ENCODE data around the gene MFSD11. TPM values are rescaled to one million over a fixed set of nuclear protein-coding genes. Genes with fewer than 3 reads are reported as not detected.
"Not testable (repeated sequence)": the region's sequence is repeated elsewhere in the genome, so short reads cannot be mapped to it uniquely, and the experiment has no call there.

MFSD11 gene
- total and polyA plus RNA-seq, 5 experiments from 2014 or later = 18.1 to 30.4 (median 23.6) TPM

- Mint-ChIP-seq H3K4me3 (peak overlapping the region in 6 of 10 donors; percentile 1 to 52 (median 24)), H3K9me3 (no peaks in the 10 kb centered on the region), H3K27ac (peak overlapping the region in 9 of 10 donors; percentile 4 to 86 (median 43)), H3K4me1 (peaks cover 0 to 8% (median 2%) of the 10 kb centered on the region in 4 donors), H3K27me3 (no peaks in the 10 kb centered on the region), H3K36me3 (no peaks in the 10 kb centered on the region)
- POLR2A ChIA-PET = interaction anchor here (0.6 kb wide), 1 partner anchor 144 kb away, joined by 3 read pairs; no protein-coding TSS in a partner anchor
- DNase-seq = peak in 1 of 10 donors; percentile 62
- ATAC-seq = peak; percentile 56 to 77
These were observed 37.1 kb upstream of the MFSD11 start for GRCh38 chr17:76700617-76701470.

- ATAC-seq = no peak
- POLR2A ChIA-PET = interaction anchor here (0.6 kb wide), 1 partner anchor 145 kb away, joined by 3 read pairs; no protein-coding TSS in a partner anchor
- no peaks in the 10 kb centered on the region for H3K27me3 Mint-ChIP-seq
- no peak overlapping the region for H3K4me3 Mint-ChIP-seq
- peaks cover 0 to 7% (median 1%) of the 10 kb centered on the region in 4 donors for H3K4me1 Mint-ChIP-seq
- peak in 1 of 10 donors; percentile 16 for DNase-seq
- H3K36me3 Mint-ChIP-seq = no peaks in the 10 kb centered on the region
- H3K9me3 Mint-ChIP-seq = no peaks in the 10 kb centered on the region
- peak overlapping the region in 3 of 10 donors; percentile 25 to 74 (median 71) for H3K27ac Mint-ChIP-seq
These were observed 36.4 kb upstream of the MFSD11 start for GRCh38 chr17:76701471-76701967.

- ATAC-seq (no peak), DNase-seq (peak in 1 of 10 donors; percentile 14)
- Mint-ChIP-seq H3K9me3 (no peaks in the 10 kb centered on the region), H3K4me1 (peaks cover 0 to 4% (median 0%) of the 10 kb centered on the region in 4 donors), H3K36me3 (no peaks in the 10 kb centered on the region), H3K27ac (peak overlapping the region in 2 of 10 donors; percentile 6 to 25), H3K4me3 (no peak overlapping the region), H3K27me3 (no peaks in the 10 kb centered on the region)
- POLR2A ChIA-PET = interaction anchor here (0.6 kb wide), 1 partner anchor 146 kb away, joined by 3 read pairs; no protein-coding TSS in a partner anchor
These were observed 35.8 kb upstream of the MFSD11 start for GRCh38 chr17:76702076-76702475.

- DNase-seq (no peak), ATAC-seq (no peak)
- Mint-ChIP-seq H3K4me3 (no peak overlapping the region), H3K36me3 (no peaks in the 10 kb centered on the region), H3K4me1 (peaks cover 0 to 4% (median 0%) of the 10 kb centered on the region in 4 donors), H3K27ac (peak overlapping the region in 2 of 10 donors; percentile 44 to 62), H3K9me3 (no peaks in the 10 kb centered on the region), H3K27me3 (no peaks in the 10 kb centered on the region)
- POLR2A ChIA-PET = interaction anchor here (1.0 kb wide), 1 partner anchor 35 kb away, joined by 3 read pairs; the partner anchor contains the start of gene MFSD11
These were observed 34.8 kb upstream of the MFSD11 start for GRCh38 chr17:76702941-76703637.

GRCh38 chr17:76704805-76705204, 33.1 kb upstream of the MFSD11 start:
- DNase-seq (peak in 1 of 10 donors; percentile 9), ATAC-seq (no peak)
- Mint-ChIP-seq H3K27ac (no peak overlapping the region), H3K36me3 (no peaks in the 10 kb centered on the region), H3K4me1 (peaks cover 0 to 10% (median 1%) of the 10 kb centered on the region in 4 donors), H3K9me3 (no peaks in the 10 kb centered on the region), H3K4me3 (no peak overlapping the region), H3K27me3 (no peaks in the 10 kb centered on the region)
- POLR2A ChIA-PET = no interaction called here

GRCh38 chr17:76706817-76707216, 31.1 kb upstream of the MFSD11 start:
- Mint-ChIP-seq H3K27me3 (no peaks in the 10 kb centered on the region), H3K4me3 (peak overlapping the region in 1 of 10 donors; percentile 22), H3K4me1 (peaks cover 0 to 15% (median 10%) of the 10 kb centered on the region in 4 donors), H3K9me3 (no peaks in the 10 kb centered on the region), H3K27ac (no peak overlapping the region), H3K36me3 (no peaks in the 10 kb centered on the region)
- ATAC-seq (no peak), DNase-seq (no peak)
- POLR2A ChIA-PET = interaction anchor here (0.7 to 0.8 kb wide), 3 partner anchors 13 to 1463 kb away, joined by 4 to 6 read pairs (median 4); no protein-coding TSS in a partner anchor

GRCh38 chr17:76707985-76708807, 29.7 kb upstream of the MFSD11 start:
- POLR2A ChIA-PET = interaction anchor here (0.9 kb wide), 1 partner anchor 36 kb away, joined by 3 read pairs; no protein-coding TSS in a partner anchor
- Mint-ChIP-seq H3K36me3 (no peaks in the 10 kb centered on the region), H3K4me1 (peaks cover 0 to 20% (median 14%) of the 10 kb centered on the region in 4 donors), H3K27ac (peak overlapping the region in 2 of 10 donors; percentile 15 to 67), H3K27me3 (no peaks in the 10 kb centered on the region), H3K9me3 (no peaks in the 10 kb centered on the region), H3K4me3 (peak overlapping the region in 5 of 10 donors; percentile 52 to 86 (median 58))
- peak in 1 of 10 donors; percentile 51 for DNase-seq
- ATAC-seq = no peak

- Mint-ChIP-seq H3K9me3 (no peaks in the 10 kb centered on the region), H3K27me3 (no peaks in the 10 kb centered on the region), H3K27ac (peak overlapping the region in 6 of 10 donors; percentile 18 to 83 (median 66)), H3K4me3 (peak overlapping the region; percentile 55 to 86 (median 68)), H3K4me1 (peaks cover 9 to 31% (median 25%) of the 10 kb centered on the region in 4 donors), H3K36me3 (no peaks in the 10 kb centered on the region)
- peak in 1 of 10 donors; percentile 58 for DNase-seq
- POLR2A ChIA-PET = interaction anchor here (0.5 to 1.0 kb wide), 5 partner anchors 16 to 657 kb away, joined by 3 to 8 read pairs (median 4); no protein-coding TSS in a partner anchor
- no peak for ATAC-seq
These were observed 28.6 kb upstream of the MFSD11 start for GRCh38 chr17:76709077-76709950.

- POLR2A ChIA-PET = interaction anchor here (0.5 to 2.0 kb wide), 8 partner anchors 15 to 1487 kb away, joined by 3 to 8 read pairs (median 4); no protein-coding TSS in a partner anchor
- Mint-ChIP-seq H3K4me3 (peak overlapping the region; percentile 55 to 86 (median 68)), H3K27ac (peak overlapping the region in 8 of 10 donors; percentile 23 to 83 (median 64)), H3K4me1 (peaks cover 14 to 38% (median 33%) of the 10 kb centered on the region in 4 donors)
- peak; percentile 13 to 31 for ATAC-seq
- H3K9me3 Mint-ChIP-seq, H3K36me3 Mint-ChIP-seq, H3K27me3 Mint-ChIP-seq: not testable (repeated sequence)
- peak in 1 of 10 donors; percentile 55 for DNase-seq
These were observed 27.7 kb upstream of the MFSD11 start for GRCh38 chr17:76709951-76710862.

Data from naive thymus-derived CD8-positive, alpha-beta T cell (primary cell).